Measurements from ENCODE around the gene ADAMTSL4.

GRCh38 chr1:150549496-150550221, 451 bp downstream of the ADAMTSL4 start:
- TF ChIP-seq FOXP2 (optimal IDR thresholded peaks at IDR 0.05; ENCODE audit: control extremely low read depth, extremely low read length, insufficient read depth) (no peak), EZH2 (IDR thresholded peaks at IDR 0.05) (no peak), POLR2AphosphoS5 (IDR thresholded peaks at IDR 0.05; ENCODE audit: borderline replicate concordance, low read depth, low read length) (no peak)

Data from SK-N-MC (cell line).